ENCODE data around the gene FGGY.
A peak's percentile ranks its signal among the peaks of the same experiment; 100 is the strongest.

The FGGY gene

GRCh38 chr1:59436637-59437036 lies 139.7 kb downstream of the FGGY start:
- no peaks in the 10 kb centered on the region for H3K9me3 ChIP-seq (replicated peaks in 1 of 11)
- TF ChIP-seq Cebpa-rat (IDR thresholded peaks at IDR 0.05) = no peak
- H3K9ac ChIP-seq = no peak overlapping the region
- H3K4me1 ChIP-seq = peaks cover 0 to 23% (median 0%) of the 10 kb centered on the region in 10 experiments; a peak in 3 of 20 replicates
- no peak overlapping the region for H3K27ac ChIP-seq
- H3K4me2 ChIP-seq = no peak overlapping the region
- no peaks in the 10 kb centered on the region for H3K27me3 ChIP-seq
- no peaks in the 10 kb centered on the region for H3K36me3 ChIP-seq
- H3K4me3 ChIP-seq = no peak overlapping the region
- H4K20me1 ChIP-seq = no peaks in the 10 kb centered on the region

GRCh38 chr1:59438058-59438560 lies 141.2 kb downstream of the FGGY start:
- TF ChIP-seq Cebpa-rat (IDR thresholded peaks at IDR 0.05) = no peak
- H3K27ac ChIP-seq = no peak overlapping the region
- H3K4me1 ChIP-seq = peaks cover 0 to 13% (median 0%) of the 10 kb centered on the region in 10 experiments; a peak in 3 of 20 replicates
- H3K9ac ChIP-seq = no peak overlapping the region
- H3K36me3 ChIP-seq = no peaks in the 10 kb centered on the region
- no peaks in the 10 kb centered on the region for H4K20me1 ChIP-seq
- no peak overlapping the region for H3K4me2 ChIP-seq
- no peaks in the 10 kb centered on the region for H3K27me3 ChIP-seq
- no peak overlapping the region for H3K4me3 ChIP-seq
- H3K9me3 ChIP-seq (replicated peaks in 1 of 11) = no peaks in the 10 kb centered on the region

GRCh38 chr1:59442492-59442891 lies 145.6 kb downstream of the FGGY start:
- H3K27me3 ChIP-seq = no peaks in the 10 kb centered on the region
- H3K4me1 ChIP-seq = peaks cover 0 to 6% (median 0%) of the 10 kb centered on the region in 10 experiments; a peak in 1 of 20 replicates
- no peak overlapping the region for H3K4me3 ChIP-seq
- TF ChIP-seq Cebpa-rat (IDR thresholded peaks at IDR 0.05) = no peak
- no peak overlapping the region for H3K9ac ChIP-seq
- H3K9me3 ChIP-seq (replicated peaks in 1 of 11) = peaks cover 0 to 4% (median 0%) of the 10 kb centered on the region in 11 experiments; a peak in 3 of 22 replicates
- H3K4me2 ChIP-seq = no peak overlapping the region
- no peak overlapping the region for H3K27ac ChIP-seq
- no peaks in the 10 kb centered on the region for H4K20me1 ChIP-seq
- H3K36me3 ChIP-seq = no peaks in the 10 kb centered on the region

GRCh38 chr1:59443310-59443709 lies 146.4 kb downstream of the FGGY start:
- no peaks in the 10 kb centered on the region for H4K20me1 ChIP-seq
- no peak for TF ChIP-seq Cebpa-rat (IDR thresholded peaks at IDR 0.05)
- H3K36me3 ChIP-seq = no peaks in the 10 kb centered on the region
- no peak overlapping the region for H3K27ac ChIP-seq
- no peak overlapping the region for H3K9ac ChIP-seq
- no peak overlapping the region for H3K4me3 ChIP-seq
- H3K4me2 ChIP-seq = no peak overlapping the region
- peaks cover 0 to 9% (median 0%) of the 10 kb centered on the region in 11 experiments; a peak in 3 of 22 replicates for H3K9me3 ChIP-seq (replicated peaks in 1 of 11)
- H3K4me1 ChIP-seq = peaks cover 0 to 2% (median 0%) of the 10 kb centered on the region in 10 experiments; a peak in 1 of 20 replicates
- no peaks in the 10 kb centered on the region for H3K27me3 ChIP-seq

GRCh38 chr1:59444520-59444919 lies 147.6 kb downstream of the FGGY start:
- no peak overlapping the region for H3K4me2 ChIP-seq

GRCh38 chr1:59445040-59445439 lies 148.1 kb downstream of the FGGY start:
- no peaks in the 10 kb centered on the region for H3K4me1 ChIP-seq
- no peaks in the 10 kb centered on the region for H4K20me1 ChIP-seq
- no peak overlapping the region for H3K4me3 ChIP-seq
- H3K9ac ChIP-seq = no peak overlapping the region
- no peak overlapping the region for H3K27ac ChIP-seq
- no peak overlapping the region for H3K4me2 ChIP-seq
- peaks cover 0 to 9% (median 0%) of the 10 kb centered on the region in 11 experiments; a peak in 4 of 22 replicates for H3K9me3 ChIP-seq (replicated peaks in 1 of 11)
- H3K27me3 ChIP-seq = no peaks in the 10 kb centered on the region
- no peaks in the 10 kb centered on the region for H3K36me3 ChIP-seq
- no peak for TF ChIP-seq Cebpa-rat (IDR thresholded peaks at IDR 0.05)

More at GRCh38 chr1:59444520-59444919, 147.6 kb downstream of the FGGY start:
- Histone ChIP-seq H3K4me3 (no peak overlapping the region), H3K9me3 (replicated peaks in 1 of 11) (peaks cover 0 to 9% (median 0%) of the 10 kb centered on the region in 11 experiments; a peak in 4 of 22 replicates), H3K9ac (no peak overlapping the region), H3K27ac (no peak overlapping the region), H3K4me1 (no peaks in the 10 kb centered on the region), H4K20me1 (no peaks in the 10 kb centered on the region), H3K27me3 (no peaks in the 10 kb centered on the region), H3K36me3 (no peaks in the 10 kb centered on the region)
- no peak for TF ChIP-seq Cebpa-rat (IDR thresholded peaks at IDR 0.05)

- no peak overlapping the region for H3K9ac ChIP-seq
- TF ChIP-seq Cebpa-rat (IDR thresholded peaks at IDR 0.05) = peak in 1 of 11 experiments; percentile 26; a peak in 1 of 22 replicates
- peaks cover 0 to 9% (median 0%) of the 10 kb centered on the region in 11 experiments; a peak in 4 of 22 replicates for H3K9me3 ChIP-seq (replicated peaks in 1 of 11)
- H3K4me1 ChIP-seq = no peaks in the 10 kb centered on the region
- no peak overlapping the region for H3K4me2 ChIP-seq
- H3K4me3 ChIP-seq = no peak overlapping the region
- no peak overlapping the region for H3K27ac ChIP-seq
- no peaks in the 10 kb centered on the region for H3K27me3 ChIP-seq
- no peaks in the 10 kb centered on the region for H3K36me3 ChIP-seq
- H4K20me1 ChIP-seq = no peaks in the 10 kb centered on the region
These were observed 149.5 kb downstream of the FGGY start for GRCh38 chr1:59446257-59446901.

- no peak overlapping the region for H3K27ac ChIP-seq
- no peaks in the 10 kb centered on the region for H4K20me1 ChIP-seq
- H3K4me1 ChIP-seq = peaks cover 0 to 31% (median 0%) of the 10 kb centered on the region in 10 experiments; a peak in 6 of 20 replicates
- H3K4me2 ChIP-seq = no peak overlapping the region
- H3K9ac ChIP-seq = no peak overlapping the region
- H3K27me3 ChIP-seq = no peaks in the 10 kb centered on the region
- H3K9me3 ChIP-seq (replicated peaks in 1 of 11) = peaks cover 0 to 9% (median 0%) of the 10 kb centered on the region in 11 experiments; a peak in 4 of 22 replicates
- H3K4me3 ChIP-seq = no peak overlapping the region
- H3K36me3 ChIP-seq = no peaks in the 10 kb centered on the region
- TF ChIP-seq Cebpa-rat (IDR thresholded peaks at IDR 0.05) = no peak
These were observed 155.1 kb downstream of the FGGY start for GRCh38 chr1:59452026-59452425.

- H3K27ac ChIP-seq = no peak overlapping the region
- no peak overlapping the region for H3K4me2 ChIP-seq
- no peak overlapping the region for H3K4me3 ChIP-seq
- H3K4me1 ChIP-seq = peaks cover 0 to 31% (median 0%) of the 10 kb centered on the region in 10 experiments; a peak in 6 of 20 replicates
- no peaks in the 10 kb centered on the region for H3K27me3 ChIP-seq
- H3K9me3 ChIP-seq (replicated peaks in 1 of 11) = peaks cover 0 to 5% (median 0%) of the 10 kb centered on the region in 11 experiments; a peak in 4 of 22 replicates
- no peak for TF ChIP-seq Cebpa-rat (IDR thresholded peaks at IDR 0.05)
- H4K20me1 ChIP-seq = no peaks in the 10 kb centered on the region
- H3K36me3 ChIP-seq = no peaks in the 10 kb centered on the region
- no peak overlapping the region for H3K9ac ChIP-seq
These were observed 155.7 kb downstream of the FGGY start for GRCh38 chr1:59452559-59452958.

Measured in BLaER1 treated with 17β-estradiol and CSF1 and Interleukin-3, amounts not matched to agents 10 nM and 100 nM (cell line).